Chondrocyte (in vitro differentiated cells): ENCODE data around the gene NTMT1. TPM values are rescaled to one million over a fixed set of nuclear protein-coding genes. Genes with fewer than 3 reads are reported as not detected.
A peak's percentile ranks its signal among the peaks of the same experiment; 100 is the strongest.

ENCODE experiments used
- DNase-seq: peaks from one replicate; pipeline ENCODE4 v3.0.0; 2021; ENCODE audit warnings: mixed read lengths, low spot score
- H3K27ac Mint-ChIP-seq: one replicate; pipeline ENCODE4 v1.8.0; 2021; ENCODE audit warnings: mild to moderate bottlenecking, moderate library complexity, mixed read lengths; ENCODE audit not compliant: unreplicated experiment
- H3K27me3 Mint-ChIP-seq: 2 replicates; pipeline ENCODE4 v1.8.0; 2021; ENCODE audit warnings: low read depth, mixed read lengths
- H3K36me3 Mint-ChIP-seq: 2 replicates; pipeline ENCODE4 v1.8.0; 2021; ENCODE audit warnings: low read depth, mixed read lengths
- H3K4me1 Mint-ChIP-seq: 2 replicates; pipeline ENCODE4 v1.8.0; 2021; ENCODE audit warnings: low read depth, mild to moderate bottlenecking, mixed read lengths
- H3K4me3 Mint-ChIP-seq: one replicate; pipeline ENCODE4 v1.8.0; 2021; ENCODE audit warnings: mild to moderate bottlenecking, moderate library complexity, mixed read lengths; ENCODE audit not compliant: unreplicated experiment
- H3K9me3 Mint-ChIP-seq: 2 replicates; pipeline ENCODE4 v1.8.0; 2021; ENCODE audit warnings: low read depth, mixed read lengths
- long read RNA-seq: library from polyadenylated mRNA; stranded (forward); transcript quantifications from one replicate; pipeline ENCODE4 v2.0.0, GENCODE V29; 2021
- total RNA-seq: library from RNA; stranded (reverse); gene quantifications from 3 replicates; pipeline ENCODE4 v1.2.1, GENCODE V29; 2021
- TF ChIP-seq, protein P1 (sequence below): fragments of 200-600 bp; sonication (generic); IDR thresholded peaks from 2 replicates; pipeline ENCODE4 v1.5.0; 2021; ENCODE audit warnings: antibody characterized with exemption, mild to moderate bottlenecking, moderate library complexity

NTMT1 gene
- 32.6 to 37.4 TPM (median 34.4 TPM) in 3 replicates for total RNA-seq
- long read RNA-seq, transcript NTMT1-202 (4 exons, 741 nt), result minor isoform, 7 of 74 reads
- long read RNA-seq, transcript NTMT1-206 (4 exons, 576 nt), result minor isoform, 7 of 74 reads
- long read RNA-seq, transcript NTMT1-203 (4 exons, 1,315 nt), result major isoform, 37 of 74 reads
- long read RNA-seq, partial matches to known transcripts, result 7 of 74 reads
- long read RNA-seq, other reads (novel, unspliced or antisense), result 10 of 74 reads

DNA sequence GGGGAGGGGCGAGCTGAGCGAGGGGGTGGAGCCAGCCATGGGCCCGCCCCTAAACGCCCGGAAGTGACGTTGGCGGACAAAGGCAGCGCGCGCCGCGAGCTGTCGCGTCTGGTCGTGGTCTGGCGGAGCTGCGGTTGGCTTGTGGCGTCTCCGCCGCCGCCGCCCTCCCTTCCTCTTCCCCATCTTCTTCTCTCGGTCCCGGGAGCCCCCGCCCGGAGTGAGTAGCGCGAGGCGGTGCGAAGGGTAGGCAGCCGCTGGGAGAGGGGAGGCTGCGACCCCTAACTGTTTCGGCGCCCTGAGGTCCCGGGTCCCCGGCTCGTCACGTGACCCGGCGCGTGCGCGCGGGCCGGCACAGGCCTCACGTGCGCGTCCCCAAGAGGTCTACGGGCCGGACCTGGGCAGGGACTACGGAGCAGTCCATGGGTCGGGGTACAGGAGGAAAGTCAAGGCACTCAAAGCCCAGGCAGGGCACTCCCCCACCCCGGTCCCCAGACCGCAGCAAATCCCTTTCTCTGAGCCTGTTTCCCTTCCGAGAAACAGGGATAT, at the start of gene NTMT1:
TSS of gene NTMT1 (plus strand) at position 85 of the 546 bp plus-strand sequence. CDS start 6,541 bp downstream, outside the sequence.
- peak within 1 kb of the TSS; percentile 94 for H3K27ac Mint-ChIP-seq
- H3K36me3 Mint-ChIP-seq, result no peaks in the 10 kb centered on the region
- TF ChIP-seq, protein P1, sequence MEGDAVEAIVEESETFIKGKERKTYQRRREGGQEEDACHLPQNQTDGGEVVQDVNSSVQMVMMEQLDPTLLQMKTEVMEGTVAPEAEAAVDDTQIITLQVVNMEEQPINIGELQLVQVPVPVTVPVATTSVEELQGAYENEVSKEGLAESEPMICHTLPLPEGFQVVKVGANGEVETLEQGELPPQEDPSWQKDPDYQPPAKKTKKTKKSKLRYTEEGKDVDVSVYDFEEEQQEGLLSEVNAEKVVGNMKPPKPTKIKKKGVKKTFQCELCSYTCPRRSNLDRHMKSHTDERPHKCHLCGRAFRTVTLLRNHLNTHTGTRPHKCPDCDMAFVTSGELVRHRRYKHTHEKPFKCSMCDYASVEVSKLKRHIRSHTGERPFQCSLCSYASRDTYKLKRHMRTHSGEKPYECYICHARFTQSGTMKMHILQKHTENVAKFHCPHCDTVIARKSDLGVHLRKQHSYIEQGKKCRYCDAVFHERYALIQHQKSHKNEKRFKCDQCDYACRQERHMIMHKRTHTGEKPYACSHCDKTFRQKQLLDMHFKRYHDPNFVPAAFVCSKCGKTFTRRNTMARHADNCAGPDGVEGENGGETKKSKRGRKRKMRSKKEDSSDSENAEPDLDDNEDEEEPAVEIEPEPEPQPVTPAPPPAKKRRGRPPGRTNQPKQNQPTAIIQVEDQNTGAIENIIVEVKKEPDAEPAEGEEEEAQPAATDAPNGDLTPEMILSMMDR, result no peak
- no peak for DNase-seq
- H3K4me3 Mint-ChIP-seq, result peak within 1 kb of the TSS; percentile 92
- H3K4me1 Mint-ChIP-seq, result peaks cover 48% of the 10 kb centered on the region
- H3K9me3 Mint-ChIP-seq, result no peaks in the 10 kb centered on the region
- H3K27me3 Mint-ChIP-seq, result no peaks in the 10 kb centered on the region

DNA sequence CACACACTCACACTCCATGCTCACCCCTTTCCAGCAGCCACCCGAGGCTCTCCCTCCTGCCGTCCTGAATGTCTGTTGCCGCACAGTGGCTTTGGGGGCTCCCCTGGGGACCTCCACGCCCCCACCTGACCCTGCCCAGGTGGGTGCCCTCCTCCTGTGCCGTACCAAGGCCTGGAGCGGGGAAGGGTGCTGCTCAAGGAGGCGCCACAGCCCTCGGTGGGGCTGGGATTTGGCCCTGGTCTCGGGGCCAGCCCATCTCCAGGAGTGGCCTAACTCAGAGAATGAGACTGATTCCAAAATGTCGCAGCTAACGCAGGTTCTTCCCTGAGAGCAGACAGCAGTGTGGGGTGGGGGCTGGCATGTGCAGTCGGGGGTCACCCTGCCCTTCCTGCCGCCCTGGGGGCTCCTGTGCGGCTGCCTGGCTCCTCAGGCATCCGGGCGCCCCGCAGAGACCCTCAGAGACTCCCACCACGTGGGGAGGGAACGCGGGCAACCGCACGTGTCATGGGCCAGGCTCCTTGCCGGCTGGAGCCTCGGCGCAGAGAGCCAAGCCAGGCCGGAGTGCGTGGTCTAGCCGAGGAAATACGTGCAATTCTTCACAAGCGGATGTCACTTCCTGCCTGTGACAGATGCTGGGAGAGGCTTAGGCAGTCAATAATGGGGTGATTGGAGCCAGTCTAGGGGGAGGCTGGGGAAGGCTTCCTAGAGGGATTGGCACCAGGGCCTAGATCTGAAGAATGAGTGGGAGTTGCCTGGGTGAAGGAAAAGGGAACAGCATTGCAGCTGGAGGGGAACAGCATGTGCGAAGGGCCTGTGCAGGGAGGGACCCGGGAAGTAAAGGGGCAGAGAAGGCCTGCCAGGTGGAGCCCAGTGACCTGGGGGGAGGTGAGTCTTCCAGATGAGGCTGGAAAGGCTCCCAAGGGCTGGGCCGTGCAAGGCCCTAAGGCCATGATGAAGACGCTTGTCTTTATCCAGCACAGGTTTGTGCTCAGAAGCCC, 49.1 kb upstream of the NTMT1 start:
- DNase-seq, result no peak
- Mint-ChIP-seq H3K36me3 (no peaks in the 10 kb centered on the region), H3K9me3 (peaks cover 6% of the 10 kb centered on the region), H3K27me3 (no peaks in the 10 kb centered on the region), H3K4me1 (peaks cover 23% of the 10 kb centered on the region), H3K27ac (no peak overlapping the region), H3K4me3 (no peak overlapping the region)
- TF ChIP-seq, protein P1, result no peak

- no peaks in the 10 kb centered on the region for H3K9me3 Mint-ChIP-seq
- H3K27ac Mint-ChIP-seq, result no peak overlapping the region
- no peaks in the 10 kb centered on the region for H3K27me3 Mint-ChIP-seq
- no peak for DNase-seq
- H3K36me3 Mint-ChIP-seq, result no peaks in the 10 kb centered on the region
- TF ChIP-seq, protein P1, result no peak
- H3K4me3 Mint-ChIP-seq, result no peak overlapping the region
- H3K4me1 Mint-ChIP-seq, result peaks cover 23% of the 10 kb centered on the region
Measured at GRCh38 chr9:129579294-129579693, 46.7 kb upstream of the NTMT1 start.

DNA sequence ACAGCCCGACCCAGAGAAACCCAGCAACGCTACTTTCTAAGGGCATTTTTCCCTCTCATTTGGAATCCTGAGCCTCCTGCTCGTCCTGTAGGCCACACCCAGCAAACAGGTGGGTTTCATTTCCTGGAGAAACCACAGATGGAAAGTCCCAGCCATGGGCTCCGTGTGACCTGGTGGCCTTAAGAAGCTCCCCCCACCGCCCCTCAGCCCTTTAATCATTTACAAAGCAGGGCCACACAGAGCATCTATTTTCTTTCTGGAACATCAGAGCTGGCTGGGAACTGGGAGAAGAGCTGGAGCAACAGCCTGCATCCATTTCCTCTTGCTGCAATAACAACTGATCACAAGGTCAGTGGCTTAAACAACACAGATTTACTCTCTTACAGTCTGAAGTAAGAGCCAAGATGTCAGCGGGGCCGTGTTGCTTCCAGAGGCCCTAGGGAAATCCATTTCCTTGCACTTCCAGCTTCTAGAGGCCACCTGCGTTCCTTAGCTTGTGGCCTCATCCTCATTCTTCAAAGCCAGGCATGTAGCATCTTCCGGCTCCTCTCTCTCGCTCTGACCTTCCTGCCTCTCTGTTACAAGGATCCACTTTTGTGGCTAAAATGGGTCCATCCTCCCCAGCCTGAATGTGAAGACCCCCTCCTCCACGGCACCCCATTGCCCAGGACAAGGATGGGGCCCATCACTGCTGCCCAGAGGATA, 45.6 kb upstream of the NTMT1 start:
- Mint-ChIP-seq H3K4me1 (peaks cover 18% of the 10 kb centered on the region), H3K9me3 (no peaks in the 10 kb centered on the region), H3K27me3 (no peaks in the 10 kb centered on the region), H3K36me3 (no peaks in the 10 kb centered on the region), H3K4me3 (no peak overlapping the region), H3K27ac (no peak overlapping the region)
- no peak for DNase-seq
- TF ChIP-seq, protein P1, result no peak
